ENCODE results near the gene PURA.

GRCh38 chr5:140113180-140113698 lies 670 bp upstream of the PURA start:
- TF ChIP-seq, protein P1, sequence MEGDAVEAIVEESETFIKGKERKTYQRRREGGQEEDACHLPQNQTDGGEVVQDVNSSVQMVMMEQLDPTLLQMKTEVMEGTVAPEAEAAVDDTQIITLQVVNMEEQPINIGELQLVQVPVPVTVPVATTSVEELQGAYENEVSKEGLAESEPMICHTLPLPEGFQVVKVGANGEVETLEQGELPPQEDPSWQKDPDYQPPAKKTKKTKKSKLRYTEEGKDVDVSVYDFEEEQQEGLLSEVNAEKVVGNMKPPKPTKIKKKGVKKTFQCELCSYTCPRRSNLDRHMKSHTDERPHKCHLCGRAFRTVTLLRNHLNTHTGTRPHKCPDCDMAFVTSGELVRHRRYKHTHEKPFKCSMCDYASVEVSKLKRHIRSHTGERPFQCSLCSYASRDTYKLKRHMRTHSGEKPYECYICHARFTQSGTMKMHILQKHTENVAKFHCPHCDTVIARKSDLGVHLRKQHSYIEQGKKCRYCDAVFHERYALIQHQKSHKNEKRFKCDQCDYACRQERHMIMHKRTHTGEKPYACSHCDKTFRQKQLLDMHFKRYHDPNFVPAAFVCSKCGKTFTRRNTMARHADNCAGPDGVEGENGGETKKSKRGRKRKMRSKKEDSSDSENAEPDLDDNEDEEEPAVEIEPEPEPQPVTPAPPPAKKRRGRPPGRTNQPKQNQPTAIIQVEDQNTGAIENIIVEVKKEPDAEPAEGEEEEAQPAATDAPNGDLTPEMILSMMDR (IDR thresholded peaks at IDR 0.05; ENCODE audit: poor library complexity, severe bottlenecking), result no peak
- TF ChIP-seq REST (IDR thresholded peaks at IDR 0.05; ENCODE audit: borderline replicate concordance) (no peak), POLR2AphosphoS5 (IDR thresholded peaks at IDR 0.05) (no peak), EP300 (conservative IDR thresholded peaks at IDR 0.05; ENCODE audit: poor library complexity, severe bottlenecking) (no peak)
